Keratinocyte (primary cell): ENCODE results near the gene SLC44A1. TPM values are rescaled to one million over a fixed set of nuclear protein-coding genes. Genes with fewer than 3 reads are reported as not detected.

Experiments
- DNase-seq: peaks from one replicate; pipeline ENCODE4 v3.0.0-alpha.2; 2011; ENCODE audit warnings: low read depth, missing footprints, low spot score
- FAIRE-seq: peaks from 2 replicates; lab custom pipeline; 2011; peaks lifted over from hg19 to GRCh38; lab: Jason Lieb, UNC
- H2AFZ ChIP-seq: 2 replicates; pipeline ENCODE4 v1.6.0; 2012; ENCODE audit warnings: low read length, control low read depth, inconsistent platforms; ENCODE audit not compliant: control insufficient read depth
- H3K27ac ChIP-seq: 2 replicates; pipeline ENCODE4 v1.5.1; 2011; ENCODE audit warnings: low read length; ENCODE audit not compliant: control insufficient read depth, insufficient read depth
- H3K27me3 ChIP-seq: 3 replicates; pipeline ENCODE4 v1.6.0; 2011; ENCODE audit warnings: low read length; ENCODE audit not compliant: control insufficient read depth, insufficient read depth; ENCODE audit errors: extremely low read depth
- H3K36me3 ChIP-seq, 2 experiments: 2 replicates in 1 of 2; 3 replicates in 1 of 2; pipeline ENCODE4 v1.5.1; 2011; ENCODE audit warnings: low read length in 2 of 2, mild to moderate bottlenecking in 1 of 2; ENCODE audit not compliant: control insufficient read depth in 2 of 2, insufficient read depth in 2 of 2; ENCODE audit errors: extremely low read depth in 1 of 2
- H3K4me1 ChIP-seq: 3 replicates; pipeline ENCODE4 v1.5.1; 2011; ENCODE audit warnings: low read length; ENCODE audit not compliant: control insufficient read depth, insufficient read depth; ENCODE audit errors: extremely low read depth
- H3K4me2 ChIP-seq: 3 replicates; pipeline ENCODE4 v1.6.0; 2011; ENCODE audit warnings: low read depth, low read length; ENCODE audit not compliant: control insufficient read depth, insufficient read depth; ENCODE audit errors: extremely low read depth
- H3K4me3 ChIP-seq, 3 experiments: fragments of 200-600 bp in 1 of 3; sonication (generic) in 1 of 3; 2 replicates in 2 of 3; 3 replicates in 1 of 3; pipeline ENCODE4 v1.5.1; 2011 to 2016; ENCODE audit warnings: low read length in 3 of 3, mild to moderate bottlenecking in 3 of 3, control low read depth in 2 of 3, inconsistent platforms in 1 of 3, low read depth in 1 of 3, mixed read lengths in 1 of 3, mixed run types in 1 of 3, moderate library complexity in 1 of 3; ENCODE audit not compliant: control insufficient read depth in 2 of 3, insufficient read depth in 2 of 3; ENCODE audit errors: extremely low read depth in 1 of 3
- H3K79me2 ChIP-seq: 2 replicates; pipeline ENCODE4 v1.6.0; 2012; ENCODE audit warnings: low read length; ENCODE audit not compliant: control insufficient read depth, insufficient read depth
- H3K9ac ChIP-seq: 3 replicates; pipeline ENCODE4 v1.6.0; 2011; ENCODE audit warnings: low read length; ENCODE audit not compliant: control insufficient read depth, insufficient read depth; ENCODE audit errors: extremely low read depth
- H3K9me1 ChIP-seq: 3 replicates; pipeline ENCODE4 v1.6.0; 2011; ENCODE audit warnings: low read length; ENCODE audit not compliant: control insufficient read depth, insufficient read depth; ENCODE audit errors: extremely low read depth
- H3K9me3 ChIP-seq: 2 replicates; pipeline ENCODE4 v1.5.1; 2012; ENCODE audit warnings: low read depth, low read length; ENCODE audit not compliant: control insufficient read depth
- H4K20me1 ChIP-seq: 3 replicates; pipeline ENCODE4 v1.6.0; 2011; ENCODE audit warnings: low read length; ENCODE audit not compliant: control insufficient read depth, insufficient read depth; ENCODE audit errors: extremely low read depth
- CTCF ChIP-seq, 3 experiments: IDR thresholded peaks in 1 of 3; conservative IDR thresholded peaks in 1 of 3; optimal IDR thresholded peaks in 1 of 3; 2 replicates in 2 of 3; 3 replicates in 1 of 3; pipeline versions ENCODE3 to v1.5.1; 2011; ENCODE audit warnings: low read length in 3 of 3, mild to moderate bottlenecking in 3 of 3, moderate library complexity in 2 of 3, control low read depth in 1 of 3, inconsistent platforms in 1 of 3; ENCODE audit not compliant: insufficient read depth in 2 of 3; ENCODE audit errors: extremely low read depth in 1 of 3
- EZH2 ChIP-seq: IDR thresholded peaks from one replicate; pipeline ENCODE4 v1.6.1; 2012; ENCODE audit warnings: inconsistent platforms, mild to moderate bottlenecking, low read length, moderate library complexity
- dilution Hi-C: fragments of 300-500 bp; cut with MboI; formaldehyde crosslinking; loops from one replicate; pipeline ENCODE4 v1.7.0; 2020; ENCODE audit warnings: low sequenced_read_pairs; ENCODE audit not compliant: extremely low pct_ligation_motif_present
- polyA plus RNA-seq, 5 experiments: library from polyadenylated mRNA; depleted of rRNA in 3 of 5; stranded (reverse) in 3 of 5; stranded (forward) in 1 of 5; unstranded in 1 of 5; fragments of >200 nt; gene quantifications; 1 replicate in 1 of 5; 2 replicates in 3 of 5; 3 replicates in 1 of 5; pipeline versions ENCODE4 v1.2.1 to v1.2.3, GENCODE V29; 2011 to 2012; ENCODE audit warnings: missing spikeins in 2 of 5, low read depth in 1 of 5, low replicate concordance in 1 of 5

SLC44A1 gene
- polyA plus RNA-seq, 1 donor (not counting 4 experiments of a cell fraction or from before 2014, with no cell fraction given): 22.9 TPM

- H3K9me1 ChIP-seq: no peaks in the 10 kb centered on the region
- H3K27ac ChIP-seq: no peak overlapping the region
- no peak overlapping the region for H3K4me3 ChIP-seq
- H4K20me1 ChIP-seq: no peaks in the 10 kb centered on the region
- H3K36me3 ChIP-seq: no peaks in the 10 kb centered on the region
- peaks cover 7% of the 10 kb centered on the region for H3K79me2 ChIP-seq
- H3K4me1 ChIP-seq: peaks cover 5% of the 10 kb centered on the region
- dilution Hi-C loops: no loop called here
- TF ChIP-seq CTCF (optimal IDR thresholded peaks at IDR 0.05 in 1 of 3, IDR thresholded peaks at IDR 0.05 in 1 of 3, conservative IDR thresholded peaks at IDR 0.05 in 1 of 3; ENCODE audit: extremely low read depth in 1 of 3, insufficient read depth in 2 of 3, low read length in 3 of 3) (no peak), EZH2 (no peak)
- no peak for DNase-seq
- H3K9me3 ChIP-seq: no peaks in the 10 kb centered on the region
- H3K9ac ChIP-seq: no peak overlapping the region
- no peak for FAIRE-seq
- no peak overlapping the region for H3K4me2 ChIP-seq
- H2AFZ ChIP-seq: no peak overlapping the region
- H3K27me3 ChIP-seq: no peaks in the 10 kb centered on the region
These were observed 30.7 kb downstream of the SLC44A1 start for GRCh38 chr9:105275111-105275510.

- dilution Hi-C loops: no loop called here
- no peak overlapping the region for H2AFZ ChIP-seq
These were observed 31.5 kb downstream of the SLC44A1 start for GRCh38 chr9:105275938-105276337.

More at GRCh38 chr9:105275938-105276337, 31.5 kb downstream of the SLC44A1 start:
- no peak overlapping the region for H3K4me2 ChIP-seq
- H3K4me1 ChIP-seq: peaks cover 13% of the 10 kb centered on the region
- H3K79me2 ChIP-seq: peaks cover 5% of the 10 kb centered on the region
- TF ChIP-seq EZH2 (no peak), CTCF (optimal IDR thresholded peaks at IDR 0.05 in 1 of 3, IDR thresholded peaks at IDR 0.05 in 1 of 3, conservative IDR thresholded peaks at IDR 0.05 in 1 of 3; ENCODE audit: extremely low read depth in 1 of 3, insufficient read depth in 2 of 3, low read length in 3 of 3) (no peak)
- no peaks in the 10 kb centered on the region for H4K20me1 ChIP-seq
- no peaks in the 10 kb centered on the region for H3K27me3 ChIP-seq
- no peaks in the 10 kb centered on the region for H3K36me3 ChIP-seq
- no peak for FAIRE-seq
- no peak overlapping the region for H3K27ac ChIP-seq
- no peak overlapping the region for H3K4me3 ChIP-seq
- no peaks in the 10 kb centered on the region for H3K9me1 ChIP-seq
- no peak overlapping the region for H3K9ac ChIP-seq
- no peaks in the 10 kb centered on the region for H3K9me3 ChIP-seq
- no peak for DNase-seq
